Stimulated activated CD4-positive, alpha-beta T cell treated with anti-CD3 and anti-CD28 coated beads, Interleukin-15, amount 100 ng/mL, for 24 hours (primary cell): Measurements from ENCODE around the gene HIGD2B.
"Not testable (repeated sequence)": the region's sequence is repeated elsewhere in the genome, so short reads cannot be mapped to it uniquely, and the experiment has no call there.

Experiments
- DNase-seq: peaks from one replicate; pipeline ENCODE4 v3.0.0-alpha.2; 2020

Gene HIGD2B

GRCh38 chr15:72685925-72686794 is at the start of gene HIGD2B, which contains the start of gene BBS4:
TSS of gene HIGD2B (minus strand) at chr15:72686182. CDS start at chr15:72676374, 9,808 bp downstream.
TSS of gene BBS4 (plus strand) at chr15:72686207. CDS start at chr15:72686228, 21 bp downstream.
- DNase-seq: peak; percentile 92

DNA sequence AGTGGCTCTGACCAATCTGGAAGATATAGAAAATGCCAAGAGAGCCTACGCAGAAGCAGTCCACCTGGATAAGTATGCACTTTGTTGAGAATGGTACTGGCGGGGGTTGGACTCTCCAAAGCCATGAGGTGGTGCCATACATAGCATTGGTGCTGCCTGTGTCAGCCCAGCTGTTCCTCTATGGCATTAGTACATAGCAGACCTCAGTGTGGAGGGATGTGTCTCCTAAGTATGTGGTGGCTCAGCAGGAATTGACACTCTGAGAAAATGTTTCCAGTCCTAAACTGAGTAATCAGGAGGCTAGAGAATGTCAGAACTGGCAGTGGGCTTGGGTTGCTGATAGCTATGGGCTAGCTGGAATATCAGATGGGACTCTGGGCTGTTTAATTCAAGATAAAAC is 49.1 kb upstream of the HIGD2B start:
- DNase-seq: no peak

DNA sequence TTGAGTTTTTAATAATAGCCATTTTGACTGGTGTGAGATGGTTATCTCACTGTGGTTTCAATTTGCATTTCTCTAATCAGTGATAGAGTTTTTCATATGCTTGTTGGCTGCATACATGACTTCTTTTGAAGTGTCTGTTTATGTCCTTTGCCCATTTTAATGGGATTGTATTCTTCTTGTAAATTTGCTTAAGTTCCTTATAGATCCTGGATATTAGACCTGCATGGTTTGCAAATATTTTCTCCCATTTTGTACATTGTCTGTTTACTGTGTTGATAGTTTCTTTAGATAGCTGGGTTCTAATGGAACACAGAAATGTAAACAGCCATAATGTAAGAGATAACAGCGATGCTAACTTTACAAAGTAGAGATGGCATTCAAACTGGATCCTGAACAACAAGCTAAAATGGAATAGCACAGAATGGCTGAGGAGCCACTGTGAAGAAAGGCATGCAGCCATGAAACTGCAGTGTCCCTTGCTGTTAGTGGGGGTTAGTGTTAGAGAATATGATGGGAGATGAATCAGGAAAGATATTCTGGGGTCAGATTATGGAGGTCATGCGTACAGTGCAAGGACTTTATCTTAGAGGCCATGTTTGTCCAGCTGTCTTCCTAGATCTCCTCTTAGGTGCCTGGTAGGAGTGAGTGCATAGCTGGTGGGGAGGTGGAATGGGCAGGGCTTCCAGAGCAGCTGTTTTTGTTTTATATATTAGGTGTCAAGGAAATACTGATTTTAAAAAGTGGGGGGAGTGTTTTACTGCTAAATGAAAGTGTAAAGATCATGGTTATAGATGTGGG is 48.2 kb upstream of the HIGD2B start:
- DNase-seq: no peak

DNA sequence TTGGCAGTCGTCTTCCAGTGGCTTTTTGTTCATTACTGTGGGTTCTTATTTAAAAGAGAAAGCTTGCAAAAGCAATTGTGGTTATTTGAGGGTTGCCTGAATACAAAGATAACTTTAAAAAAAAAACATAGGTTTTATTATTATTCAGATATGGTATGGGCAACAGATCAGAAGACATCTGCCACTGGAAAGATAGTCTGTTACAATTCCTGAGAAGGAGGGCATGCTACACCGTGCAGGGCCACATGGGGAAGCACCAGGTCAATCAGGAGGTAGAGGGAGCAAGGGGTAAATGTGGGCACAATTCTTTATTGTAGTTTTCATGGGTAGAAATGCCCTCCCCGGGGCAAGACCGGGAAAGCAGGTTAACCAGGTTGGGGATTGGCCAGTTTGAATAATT is 46.5 kb upstream of the HIGD2B start:
- DNase-seq: no peak

DNA sequence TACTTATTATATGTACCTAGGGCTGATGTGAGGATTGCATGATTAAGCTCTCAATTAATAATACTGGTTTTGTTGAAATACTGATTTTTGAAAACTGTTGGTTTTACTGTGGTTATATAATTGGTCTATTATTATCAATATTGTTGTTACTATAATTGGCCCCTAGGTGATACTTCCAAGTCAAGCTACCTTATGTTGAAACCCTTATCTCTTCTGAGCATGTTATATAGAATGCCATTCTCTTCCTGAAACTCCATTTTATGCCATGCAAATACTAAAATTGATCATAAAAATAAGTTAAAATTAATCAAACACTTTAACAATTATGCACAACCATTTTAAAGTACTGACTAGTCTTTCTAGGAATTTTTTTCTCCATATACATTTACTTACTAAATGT is 46.1 kb upstream of the HIGD2B start:
- no peak for DNase-seq

DNA sequence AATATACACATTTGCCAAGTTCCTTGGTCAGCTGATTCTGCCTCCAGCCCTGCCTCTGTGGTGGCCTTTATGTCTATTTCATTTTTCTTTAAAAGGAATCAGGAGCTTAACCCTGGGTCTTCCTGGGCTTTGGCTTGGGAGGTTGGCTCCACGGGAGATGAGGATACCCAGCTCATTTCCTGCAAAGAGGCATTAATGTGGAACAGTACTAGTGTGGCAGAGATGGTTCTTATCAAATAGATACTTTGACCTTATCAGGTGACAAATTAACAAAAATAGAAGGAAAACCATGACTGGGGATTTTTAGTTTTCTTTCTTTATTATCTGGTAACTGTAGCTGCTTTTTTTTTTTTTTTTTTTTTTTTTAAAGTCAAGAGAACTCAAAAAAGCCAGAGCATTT is 42.8 kb upstream of the HIGD2B start:
- DNase-seq: no peak

DNA sequence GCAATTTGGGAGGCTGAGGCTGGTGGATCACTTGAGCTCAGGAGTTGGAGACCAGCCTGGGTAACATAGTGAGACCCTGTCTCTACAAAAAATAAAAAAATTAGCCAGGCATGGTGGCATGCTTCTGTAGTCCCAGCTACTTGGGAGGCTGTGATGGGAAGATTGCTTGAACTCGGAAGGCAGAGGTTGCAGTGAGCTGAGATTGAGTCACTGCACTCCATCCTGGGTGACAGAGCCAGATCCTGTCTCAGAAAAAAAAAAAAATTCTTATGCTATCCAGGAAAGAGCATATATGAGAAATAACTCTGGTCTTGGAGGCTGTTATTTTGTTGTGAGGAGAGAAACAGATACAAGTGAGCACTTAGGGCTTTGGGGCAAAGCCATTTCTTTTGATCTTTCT is 42.3 kb upstream of the HIGD2B start:
- not testable (repeated sequence) for DNase-seq

GRCh38 chr15:72727154-72727553 is 41.2 kb upstream of the HIGD2B start:
- DNase-seq: no peak

DNA sequence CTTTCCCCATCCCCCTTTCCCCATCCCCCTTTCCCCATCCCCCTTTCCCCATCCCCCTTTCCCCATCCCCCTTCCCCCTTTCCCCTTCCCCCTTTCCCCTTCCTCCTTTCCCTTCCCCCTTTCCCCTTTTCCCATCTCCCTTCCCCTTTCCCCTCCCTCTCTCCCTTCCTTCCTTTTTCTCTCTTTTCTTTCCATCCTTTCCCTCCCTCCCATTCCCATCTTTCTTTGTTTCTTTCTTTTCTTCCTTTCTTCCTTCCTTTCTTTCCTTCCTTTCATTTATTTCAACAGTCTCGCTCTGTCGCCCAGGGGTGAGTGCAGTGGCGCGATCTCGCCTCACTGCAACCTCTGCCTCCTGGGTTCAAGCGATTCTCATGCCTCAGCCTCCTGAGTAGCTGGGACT is 39.9 kb upstream of the HIGD2B start:
- DNase-seq: not testable (repeated sequence)

DNA sequence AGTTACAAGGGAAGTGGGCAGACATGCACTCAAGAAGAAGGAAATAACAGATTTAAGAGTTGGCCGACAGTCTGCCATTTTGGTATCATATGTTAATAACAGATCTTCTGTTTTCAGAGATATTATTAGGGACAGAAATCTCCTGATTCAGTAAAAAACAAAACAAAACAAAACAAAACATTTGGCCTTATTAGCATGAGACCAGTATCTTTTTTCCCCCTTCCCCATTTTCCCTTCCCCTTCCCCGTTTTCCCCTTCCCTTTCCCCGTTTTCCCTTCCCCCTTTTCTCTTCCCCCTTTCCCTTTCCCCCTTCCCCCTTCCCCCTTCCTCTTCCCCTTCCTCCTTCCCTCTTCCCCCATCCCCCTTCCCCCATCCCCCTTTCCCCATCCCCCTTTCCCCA is 39.5 kb upstream of the HIGD2B start:
- DNase-seq: no peak

GRCh38 chr15:72724028-72724427 is 38.0 kb upstream of the HIGD2B start:
- no peak for DNase-seq

GRCh38 chr15:72722071-72722696 is 36.2 kb upstream of the HIGD2B start:
- peak; percentile 78 for DNase-seq

DNA sequence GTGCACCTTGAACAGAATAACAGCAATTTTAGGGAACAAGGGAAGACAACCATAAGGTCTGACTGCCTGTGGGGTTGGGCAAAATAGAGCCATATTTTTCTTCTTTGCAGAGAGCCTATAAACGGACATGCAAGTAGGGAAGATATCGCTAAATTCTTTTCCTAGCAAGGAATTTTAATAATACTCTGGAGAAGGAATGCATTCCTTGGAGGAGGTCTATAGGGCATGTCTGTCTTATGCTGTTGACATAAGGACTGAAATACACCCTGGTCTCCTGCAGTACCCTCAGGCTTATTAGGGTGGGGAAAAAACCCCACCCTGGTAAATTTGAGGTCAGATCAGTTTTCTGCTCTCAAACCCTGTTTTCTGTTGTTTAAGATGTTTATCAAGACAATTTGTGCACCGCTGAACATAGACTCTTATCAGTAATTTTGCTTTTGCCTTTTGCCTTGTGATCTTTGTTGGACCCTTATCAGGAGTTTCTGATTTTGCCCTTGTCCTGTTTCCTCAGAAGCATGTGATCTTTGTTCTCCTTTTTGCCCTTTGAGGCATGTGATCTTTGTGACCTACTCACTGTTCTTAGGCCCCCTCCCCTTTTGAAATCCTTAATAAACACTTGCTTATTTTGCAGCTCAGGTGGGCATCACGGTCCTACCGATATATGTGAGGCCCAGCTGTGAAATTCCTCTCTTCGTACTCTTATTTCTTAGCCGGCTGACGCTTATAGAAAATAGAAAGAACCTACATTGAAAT is 22.7 kb upstream of the HIGD2B start:
- not testable (repeated sequence) for DNase-seq

GRCh38 chr15:72706266-72706665 is 20.3 kb upstream of the HIGD2B start:
- DNase-seq: no peak

GRCh38 chr15:72700076-72700475 is 14.1 kb upstream of the HIGD2B start:
- no peak for DNase-seq

- DNase-seq: no peak
Measured at GRCh38 chr15:72698938-72699337, 13.0 kb upstream of the HIGD2B start.

DNA sequence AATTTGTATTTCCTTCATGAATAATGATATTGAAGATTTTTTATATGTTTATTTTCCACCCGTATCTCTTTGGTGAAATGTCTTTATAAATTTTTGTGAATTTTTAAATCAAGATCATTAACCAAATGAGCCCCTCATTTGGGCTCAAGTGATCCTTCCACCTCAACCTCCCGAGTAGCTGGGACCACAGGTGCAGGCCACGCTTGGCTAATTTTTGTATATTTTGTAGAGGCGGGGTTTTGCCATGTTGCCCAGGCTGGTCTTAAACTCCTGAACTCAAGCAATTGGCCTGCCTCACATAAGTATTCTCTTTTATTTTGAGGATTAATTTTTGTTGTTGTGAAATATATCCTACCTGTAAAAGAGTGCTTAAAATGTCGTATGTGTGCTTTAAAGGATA is 5.0 kb upstream of the HIGD2B start:
- DNase-seq: no peak

DNA sequence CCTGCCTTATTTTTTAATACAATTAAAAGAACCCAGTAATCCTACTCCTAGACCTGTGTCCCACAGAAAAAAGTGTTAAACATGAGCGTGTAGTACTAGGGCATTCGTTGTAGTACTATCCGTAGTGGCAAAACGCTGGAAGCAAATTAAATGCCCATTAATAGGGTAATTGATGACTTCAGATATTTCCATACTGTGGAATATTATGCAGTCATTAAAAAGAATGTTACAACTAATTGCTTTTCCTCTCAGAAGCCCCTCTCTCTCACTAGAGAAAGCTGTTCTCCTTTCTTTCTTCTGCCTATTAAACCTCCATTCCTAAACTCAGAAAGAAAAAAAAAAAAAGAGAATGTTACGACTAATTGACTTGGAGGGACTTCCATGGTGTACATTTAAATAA is 2.7 kb upstream of the HIGD2B start:
- no peak for DNase-seq

- DNase-seq: peak; percentile 7
Measured at GRCh38 chr15:72685301-72685924, 569 bp downstream of the HIGD2B start.

- no peak for DNase-seq
Measured at GRCh38 chr15:72682772-72683171, 3.2 kb downstream of the HIGD2B start.

DNA sequence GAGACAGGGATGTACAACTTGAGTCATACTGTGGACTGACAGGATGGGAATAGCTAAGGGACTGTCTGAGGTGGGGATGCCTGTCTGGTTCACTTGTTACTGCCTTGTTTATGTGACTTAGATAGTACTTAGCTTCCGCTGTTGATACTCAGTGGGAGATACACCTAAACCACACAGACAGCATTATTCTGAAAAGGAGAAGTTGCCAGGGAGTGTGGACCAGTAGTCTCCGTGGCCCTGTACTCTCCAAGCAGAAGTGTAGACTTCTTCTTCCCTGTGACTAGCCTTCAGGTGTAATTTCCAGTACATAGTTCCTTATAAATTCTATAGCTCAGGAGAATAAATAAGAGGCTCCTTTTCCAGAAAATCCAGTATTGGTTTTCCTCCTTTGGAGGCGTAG is 5.1 kb downstream of the HIGD2B start:
- no peak for DNase-seq

DNA sequence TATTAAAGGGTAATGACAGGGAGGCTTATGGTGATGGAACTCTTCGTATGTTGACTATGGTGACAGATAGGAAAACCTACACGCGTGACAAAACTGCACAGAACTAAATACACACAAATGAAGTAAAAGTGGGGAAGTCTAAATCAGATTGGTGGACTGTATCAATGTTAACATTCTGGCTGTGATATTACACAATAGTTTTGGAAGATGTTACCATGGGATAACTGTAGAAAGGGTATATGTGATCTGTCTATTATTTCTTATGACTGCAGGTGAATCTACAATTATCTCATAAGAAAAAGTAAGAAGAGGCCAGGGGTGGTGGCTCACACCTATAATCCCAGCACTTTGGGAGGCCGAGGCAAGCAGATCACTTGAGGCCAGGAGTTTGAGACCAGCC is 9.1 kb downstream of the HIGD2B start:
- no peak for DNase-seq
